Ramos (cell line): ENCODE results near the gene SLC37A2.

Experiments
- in situ Hi-C: fragments of 300-500 bp; cut with MboI; formaldehyde crosslinking; loops from one replicate; pipeline ENCODE4 v1.14.3; 2022; ENCODE audit warnings: low sequenced_read_pairs; ENCODE audit not compliant: unreplicated experiment

The SLC37A2 gene

DNA sequence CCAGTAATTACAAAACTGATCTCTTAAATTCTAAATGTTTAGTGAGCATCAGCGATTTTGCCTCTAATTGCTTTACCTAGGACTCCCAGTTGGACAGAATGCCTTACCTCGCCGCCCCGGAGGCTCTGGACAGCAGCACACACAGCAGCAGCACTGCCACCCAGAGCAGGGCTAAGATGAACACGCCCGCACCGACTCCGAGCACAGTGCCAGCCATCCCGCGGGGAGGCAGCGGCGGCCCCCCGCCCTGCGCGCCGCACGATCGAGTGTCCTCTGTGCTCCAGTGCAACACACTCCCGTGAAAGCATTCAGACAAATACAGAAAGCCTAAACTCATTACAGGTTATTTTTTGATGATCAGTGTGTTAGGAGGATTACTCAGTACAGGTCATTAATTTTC lies 38.9 kb downstream of the SLC37A2 start:
- in situ Hi-C loops = loop anchor here (25.0 kb wide), 1 partner anchor 785 kb away; the partner anchor contains the start of gene HYLS1

DNA sequence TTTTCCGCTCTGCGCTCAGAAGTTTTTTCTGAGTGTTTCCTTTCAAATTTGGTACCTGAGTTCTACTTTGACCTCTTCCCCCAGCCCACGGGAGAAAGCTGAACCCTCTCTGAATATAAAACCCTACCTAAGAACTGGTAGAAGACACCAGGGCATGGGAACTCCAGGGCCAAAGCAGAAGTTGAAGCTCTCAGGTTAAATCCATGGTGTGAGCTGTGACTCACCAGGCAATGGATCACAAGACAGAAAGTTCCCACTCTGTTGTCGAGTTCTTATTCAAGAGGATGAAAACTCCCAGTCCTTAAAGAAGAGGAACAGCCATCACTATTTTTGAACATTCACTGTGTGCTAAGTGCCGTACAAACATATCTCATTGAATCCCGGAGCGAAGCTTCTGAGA lies 39.4 kb downstream of the SLC37A2 start:
- in situ Hi-C loops = loop anchor here (25.0 kb wide), 1 partner anchor 785 kb away; the partner anchor contains the start of gene HYLS1

DNA sequence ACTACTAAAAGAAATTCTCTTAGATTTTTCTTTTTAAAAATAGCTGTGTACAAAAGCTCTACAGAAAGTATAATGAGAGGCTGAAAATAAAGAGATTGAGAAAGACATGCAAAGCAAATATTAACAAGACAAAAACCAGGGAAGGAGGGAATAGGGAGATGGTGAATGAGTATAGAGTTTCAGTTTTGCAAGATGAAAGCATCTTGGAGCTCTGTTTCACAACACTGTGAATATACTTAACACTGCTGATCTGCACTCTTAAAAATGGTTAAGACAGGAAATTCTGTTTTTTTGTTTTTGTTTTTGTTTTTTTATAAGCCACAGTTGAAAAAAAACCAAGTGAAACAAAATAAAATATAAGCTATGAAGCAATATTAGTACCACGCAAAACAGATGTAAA lies 42.8 kb downstream of the SLC37A2 start:
- in situ Hi-C loops = loop anchor here (25.0 kb wide), 1 partner anchor 781 kb away; the partner anchor contains the start of gene HYLS1

DNA sequence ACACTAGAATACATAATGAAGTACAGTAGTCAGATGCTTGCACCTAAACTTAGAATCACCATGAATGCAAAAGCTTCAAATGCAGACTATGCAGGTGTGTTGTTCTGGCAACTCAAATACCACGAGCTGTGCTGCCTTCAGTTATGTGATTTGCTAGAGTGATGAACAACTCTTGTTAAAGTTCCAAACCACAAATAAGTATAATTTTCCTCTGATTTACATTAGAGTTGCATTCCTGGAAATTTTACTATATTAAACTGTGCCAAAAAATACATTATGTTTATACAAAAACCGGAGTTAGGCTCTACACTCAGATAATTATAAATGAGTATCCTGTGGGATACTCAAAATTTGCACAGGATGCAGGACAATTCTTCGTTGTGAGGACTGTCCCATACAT lies 45.4 kb downstream of the SLC37A2 start:
- in situ Hi-C loops = loop anchor here (25.0 kb wide), 1 partner anchor 779 kb away; the partner anchor contains the start of gene HYLS1

DNA sequence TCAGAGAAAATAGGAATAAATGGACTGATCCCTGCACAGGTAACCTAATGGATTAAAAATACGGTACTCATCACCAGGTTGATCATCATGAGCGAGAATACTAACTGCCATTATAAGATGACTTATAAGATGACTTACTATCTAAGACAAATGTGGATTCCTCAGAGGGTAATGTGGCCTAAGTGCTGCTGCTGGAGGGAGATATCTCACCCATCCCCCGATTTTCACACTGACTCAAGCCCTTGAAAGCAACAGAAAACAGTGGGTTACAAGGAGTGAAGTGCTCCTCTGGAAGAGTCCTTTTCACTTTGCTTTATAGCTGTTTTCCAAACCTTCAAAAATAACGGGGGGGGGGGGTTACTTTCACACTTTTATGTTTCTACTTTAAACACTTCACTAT lies 47.4 kb downstream of the SLC37A2 start:
- in situ Hi-C loops = loop anchor here (25.0 kb wide), 1 partner anchor 777 kb away; the partner anchor contains the start of gene HYLS1

DNA sequence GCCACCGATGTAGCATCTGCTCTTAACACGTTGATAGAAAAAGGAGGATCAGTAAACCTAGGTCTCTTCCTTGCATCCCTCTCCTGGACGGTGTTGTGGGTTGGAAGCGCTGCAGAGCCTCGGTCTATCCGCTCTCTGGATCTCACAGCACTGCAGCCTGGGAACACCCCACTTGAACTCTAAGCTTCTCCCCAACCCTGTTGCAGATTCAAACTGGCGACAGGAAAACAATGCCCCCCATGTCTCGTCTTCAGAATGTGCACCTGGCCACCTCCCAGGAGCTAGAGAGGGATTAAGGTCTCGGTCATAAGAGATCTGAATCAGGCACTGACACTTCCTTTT lies 47.9 kb downstream of the SLC37A2 start:
- in situ Hi-C loops = loop anchor here (25.0 kb wide), 1 partner anchor 776 kb away; the partner anchor contains the start of gene HYLS1

DNA sequence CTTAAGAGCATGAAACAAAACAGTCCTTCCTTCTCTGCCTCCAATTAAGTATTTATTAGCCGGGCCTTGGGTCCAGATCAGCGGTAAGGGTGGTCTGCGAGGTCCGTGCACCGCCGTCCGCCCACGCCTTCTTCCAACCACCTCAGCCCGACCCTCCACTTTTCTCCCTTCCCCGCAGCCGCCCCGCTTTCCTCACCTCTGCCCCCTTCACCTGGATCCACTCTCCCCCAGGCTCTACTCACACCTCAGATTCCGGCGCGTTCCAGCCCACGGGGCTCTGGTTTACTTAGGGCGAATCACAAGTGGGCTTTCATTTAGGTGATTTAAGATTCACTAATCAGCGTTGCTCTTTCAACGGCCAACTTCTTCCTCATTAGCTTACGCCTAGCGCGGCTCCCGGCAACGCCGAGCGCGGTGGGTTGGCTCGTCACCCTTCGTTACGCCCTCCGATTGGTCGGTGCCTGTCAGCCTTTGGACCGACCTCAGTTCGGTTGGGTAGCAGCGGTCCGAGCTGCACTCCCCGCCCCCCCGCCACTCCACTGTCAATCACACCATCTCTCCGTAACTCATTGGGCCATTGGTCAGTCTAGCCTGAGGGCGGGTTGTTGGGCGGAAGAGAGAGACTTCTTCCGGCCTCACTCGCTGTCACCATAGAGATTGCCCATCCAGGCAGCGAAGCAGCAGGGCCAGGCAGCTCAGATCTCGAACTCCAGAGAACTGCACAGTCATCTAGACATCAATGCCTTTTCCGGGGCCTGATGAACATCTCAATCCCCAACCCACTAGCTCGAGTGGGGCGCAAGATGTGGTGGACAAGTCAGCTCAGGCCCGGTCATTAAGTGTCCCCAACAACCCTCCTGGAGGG lies 48.5 kb downstream of the SLC37A2 start, which contains the start of gene TMEM218:
TSS of gene TMEM218 (minus strand) at position 284 of the 865 bp plus-strand sequence. CDS start 9,385 bp downstream, outside the sequence.
- in situ Hi-C loops = loop anchor here (25.0 kb wide), 1 partner anchor 776 kb away; the partner anchor contains the start of gene HYLS1

DNA sequence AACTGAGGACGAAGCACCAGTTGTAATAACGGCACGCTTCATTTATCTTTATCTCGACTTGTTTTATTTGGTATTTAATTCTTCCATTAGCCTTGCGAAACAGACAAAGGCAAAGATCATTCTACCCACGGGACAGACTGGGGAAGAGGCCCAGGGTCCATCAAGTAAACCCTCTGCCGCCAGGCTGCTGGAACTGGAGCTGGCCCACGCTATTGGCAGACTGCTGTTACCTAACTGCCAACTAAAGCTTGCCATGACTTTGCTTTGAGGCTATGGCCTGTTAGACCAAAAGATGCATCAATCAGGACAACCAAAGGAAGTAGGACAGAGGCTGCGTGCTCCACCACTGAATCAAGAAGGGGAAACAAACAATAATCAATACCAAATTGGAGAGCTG lies 49.1 kb downstream of the SLC37A2 start:
- in situ Hi-C loops = loop anchor here (25.0 kb wide), 1 partner anchor 775 kb away; the partner anchor contains the start of gene HYLS1

DNA sequence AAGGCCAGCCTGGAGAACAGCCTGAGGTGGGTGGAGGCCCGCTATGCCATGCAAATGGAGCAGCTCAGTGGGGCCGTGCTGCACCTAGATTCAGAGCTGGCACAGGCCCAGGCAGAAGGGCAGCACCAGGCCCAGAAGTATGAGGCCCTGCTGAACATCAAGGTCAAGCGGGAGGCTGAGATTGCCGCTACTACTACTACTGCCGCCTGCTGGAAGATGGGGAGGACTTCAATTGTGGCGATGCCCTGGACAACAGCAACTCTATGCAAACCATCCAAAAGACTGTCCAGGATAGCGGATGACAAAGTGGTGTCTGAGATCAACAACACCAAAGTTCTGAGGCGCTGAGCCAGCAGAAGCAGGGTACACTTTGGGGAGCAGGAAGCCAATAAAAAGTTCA lies 51.4 kb downstream of the SLC37A2 start:
- in situ Hi-C loops = loop anchor here (25.0 kb wide), 1 partner anchor 773 kb away; the partner anchor contains the start of gene HYLS1

DNA sequence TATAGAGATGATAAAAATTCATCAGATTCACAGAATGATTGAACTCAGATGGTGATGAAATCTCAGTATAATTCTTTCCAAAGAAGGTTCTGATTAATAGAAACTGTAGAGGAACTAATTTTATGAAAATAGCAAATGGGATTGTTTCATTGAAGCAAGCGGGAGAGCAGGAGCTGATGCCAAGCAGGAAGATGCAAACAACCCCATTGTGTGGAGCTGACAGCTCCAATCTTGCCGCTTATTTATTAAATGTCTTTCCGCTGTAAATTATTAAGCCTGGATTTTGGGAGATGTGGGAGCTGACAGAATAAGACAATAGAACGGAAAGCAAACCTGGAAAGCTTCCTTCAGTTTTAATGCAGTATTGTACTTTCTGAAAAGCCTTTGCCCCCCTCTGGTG lies 54.3 kb downstream of the SLC37A2 start:
- in situ Hi-C loops = loop anchor here (25.0 kb wide), 1 partner anchor 770 kb away; the partner anchor contains the start of gene HYLS1

DNA sequence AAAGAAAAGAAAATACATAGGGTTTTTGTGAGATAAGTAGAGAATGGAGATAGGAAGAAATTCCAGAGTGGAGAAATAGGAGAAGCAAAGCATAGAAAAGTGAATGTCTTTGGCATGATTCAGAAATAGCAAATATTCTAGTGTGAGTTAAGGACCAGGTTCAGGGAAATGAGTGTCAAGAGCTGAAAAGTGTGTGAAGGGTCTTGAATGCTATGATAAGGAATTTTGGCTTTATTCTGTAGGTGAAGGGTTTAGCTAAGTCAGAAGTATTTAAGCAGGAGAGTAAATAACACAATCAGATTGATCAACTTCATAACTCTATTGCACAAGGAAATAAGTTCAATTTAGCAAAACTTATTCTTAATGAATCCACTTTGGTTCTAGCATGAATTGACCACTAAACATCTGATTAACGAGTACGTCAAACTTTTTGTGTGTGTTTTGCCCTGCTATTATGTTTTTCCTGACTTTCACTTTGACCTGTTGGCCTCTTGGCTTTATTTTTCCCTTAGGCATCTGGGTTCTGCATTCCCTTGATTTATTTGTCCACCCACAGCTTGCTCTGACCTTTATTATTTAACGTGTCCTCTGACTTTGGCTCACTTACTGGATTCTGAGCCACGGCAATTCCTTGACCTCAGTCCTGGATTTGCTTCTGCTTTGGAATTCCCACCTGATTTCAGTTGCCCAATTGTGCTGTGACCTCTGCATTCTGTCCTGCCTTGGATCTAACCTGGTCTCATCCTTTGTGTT lies 60.3 kb downstream of the SLC37A2 start:
- in situ Hi-C loops = loop anchor here (25.0 kb wide), 1 partner anchor 764 kb away; the partner anchor contains the start of gene HYLS1

DNA sequence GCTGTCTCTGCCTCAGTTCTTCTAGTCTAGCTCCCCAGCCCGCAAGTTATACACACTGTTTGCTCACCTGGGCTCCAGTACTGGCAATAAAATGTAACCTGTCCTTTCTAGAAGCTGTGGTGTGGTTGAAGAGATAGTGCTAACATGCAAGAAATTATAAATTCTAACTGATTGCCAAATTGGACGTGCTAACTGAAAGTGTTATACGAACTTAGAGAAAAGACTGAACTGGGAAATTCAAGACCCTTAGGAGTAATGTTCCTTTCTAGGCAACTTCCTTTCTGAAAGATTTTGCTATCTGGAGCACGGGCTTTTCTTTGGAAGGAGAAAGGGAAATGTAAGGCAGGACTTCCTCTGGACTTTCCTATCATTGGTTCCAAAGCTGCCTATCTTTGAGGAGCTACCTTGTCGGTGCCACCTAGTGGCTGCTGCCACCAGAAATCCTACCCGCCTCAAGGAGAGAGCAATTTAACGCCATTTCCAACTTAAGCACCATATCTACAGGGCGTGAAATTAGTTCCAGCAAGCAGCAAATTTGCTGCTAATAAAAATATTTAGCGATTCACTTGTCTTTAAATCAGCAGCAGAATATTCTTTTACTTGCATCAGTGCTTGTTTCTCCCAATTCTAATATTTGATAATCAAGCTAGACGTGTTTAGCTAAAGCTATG lies 61.0 kb downstream of the SLC37A2 start:
- in situ Hi-C loops = loop anchor here (25.0 kb wide), 1 partner anchor 763 kb away; the partner anchor contains the start of gene HYLS1

DNA sequence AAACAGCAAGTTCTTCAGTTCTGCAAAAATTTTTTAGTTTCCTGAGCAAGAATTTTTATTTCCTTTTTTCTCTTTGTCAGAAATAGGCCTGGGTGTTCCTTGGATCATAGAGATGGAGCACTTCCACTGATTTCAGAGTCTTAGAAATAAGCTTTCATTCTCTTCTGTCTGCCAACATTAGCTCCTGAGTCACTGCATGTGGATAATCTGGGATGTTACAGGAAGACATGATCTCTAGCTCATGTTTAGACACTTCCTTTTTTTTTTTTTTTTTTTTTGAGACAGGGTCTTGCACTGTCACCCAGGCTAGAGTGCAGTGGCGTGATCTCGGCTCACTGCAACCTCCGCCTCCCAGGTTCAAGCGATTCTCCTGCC lies 61.5 kb downstream of the SLC37A2 start:
- in situ Hi-C loops = loop anchor here (25.0 kb wide), 1 partner anchor 763 kb away; the partner anchor contains the start of gene HYLS1

DNA sequence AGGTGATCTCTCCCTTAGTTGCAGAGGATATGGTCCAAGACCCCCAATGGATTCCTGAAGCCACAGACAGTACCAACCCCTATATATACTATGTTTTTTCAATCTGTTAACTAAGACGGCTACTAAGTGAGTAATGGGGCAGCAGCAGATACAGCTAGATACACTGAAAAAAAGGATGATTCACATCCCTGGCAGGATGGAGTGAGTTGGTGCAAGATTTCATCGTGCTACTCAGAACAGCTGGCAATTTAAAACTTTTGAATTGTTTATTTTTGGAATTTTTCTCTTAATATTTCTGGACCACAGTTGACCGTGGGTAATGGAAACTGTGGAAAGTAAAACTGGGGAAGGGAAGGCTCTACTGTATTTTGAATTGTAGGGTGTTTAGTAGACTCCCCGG lies 65.3 kb downstream of the SLC37A2 start:
- in situ Hi-C loops = no loop called here

DNA sequence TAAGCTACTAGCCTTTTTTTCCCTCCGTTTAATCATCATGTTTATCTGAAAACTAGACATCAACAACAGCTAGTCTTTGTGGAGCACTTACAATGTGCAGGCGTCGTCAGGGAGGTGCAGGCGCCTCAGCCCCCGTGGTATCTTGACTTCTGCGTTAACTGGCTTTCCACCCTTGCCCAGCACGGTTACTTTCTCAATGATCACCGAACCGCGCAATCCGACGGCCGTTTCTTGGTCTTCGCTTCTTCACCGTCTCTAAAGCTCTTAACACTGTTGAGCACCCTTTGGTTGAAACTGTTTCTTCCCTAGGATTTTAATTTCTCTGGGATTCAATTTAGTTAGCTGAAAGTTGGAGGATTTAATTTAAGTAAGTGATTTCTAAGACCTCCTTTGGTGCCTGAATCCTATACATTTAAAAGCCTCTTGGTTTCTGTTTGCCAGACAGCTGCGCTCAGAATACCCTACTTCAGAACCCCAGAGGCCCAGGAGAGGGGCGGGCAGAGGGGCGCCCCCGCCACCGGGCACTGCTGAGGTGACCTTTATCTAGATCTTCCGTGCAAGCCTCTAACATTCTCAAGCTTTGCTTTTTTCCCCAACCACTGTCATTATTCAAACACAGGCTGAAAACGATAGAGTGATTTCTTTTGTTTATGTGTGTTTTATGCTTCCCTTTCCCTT lies 66.3 kb downstream of the SLC37A2 start:
- in situ Hi-C loops = no loop called here

DNA sequence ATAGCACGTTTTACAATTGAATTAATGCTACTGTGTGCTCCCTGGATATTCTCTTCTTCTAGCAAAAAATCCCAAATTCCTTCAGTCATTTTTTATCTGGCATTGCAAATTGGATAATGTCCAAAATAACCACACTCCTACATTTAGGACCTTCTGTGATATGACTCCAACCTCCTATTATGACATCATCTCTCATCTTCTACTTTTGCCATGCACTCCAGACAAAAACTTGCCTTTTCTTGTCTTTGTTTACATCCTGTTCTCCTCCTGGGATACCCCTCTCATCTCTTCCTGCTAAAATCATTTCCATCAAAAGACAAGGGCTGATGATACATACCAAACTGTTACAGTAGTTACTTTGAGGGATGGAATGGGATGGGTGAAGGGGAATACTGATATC lies 69.0 kb downstream of the SLC37A2 start:
- in situ Hi-C loops = no loop called here

DNA sequence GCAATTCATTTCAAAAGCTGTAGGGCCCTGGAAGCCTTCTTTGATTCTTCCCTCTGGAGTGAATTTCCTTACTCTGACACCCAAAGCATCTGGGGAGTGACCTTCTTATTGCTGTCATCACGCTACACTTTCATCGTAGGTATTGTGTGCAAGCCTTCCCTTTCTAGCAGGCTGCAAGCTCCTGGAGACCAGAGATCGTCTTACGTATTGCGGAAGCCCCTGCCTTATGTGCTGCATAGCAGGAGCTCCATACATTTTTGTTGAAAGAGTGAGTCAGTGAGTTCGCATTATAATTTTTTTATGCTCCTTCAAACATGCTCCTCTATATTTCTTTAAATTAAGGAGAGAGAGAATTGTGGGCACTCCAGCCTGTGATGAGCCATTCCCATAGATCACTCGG lies 69.5 kb downstream of the SLC37A2 start:
- in situ Hi-C loops = no loop called here

DNA sequence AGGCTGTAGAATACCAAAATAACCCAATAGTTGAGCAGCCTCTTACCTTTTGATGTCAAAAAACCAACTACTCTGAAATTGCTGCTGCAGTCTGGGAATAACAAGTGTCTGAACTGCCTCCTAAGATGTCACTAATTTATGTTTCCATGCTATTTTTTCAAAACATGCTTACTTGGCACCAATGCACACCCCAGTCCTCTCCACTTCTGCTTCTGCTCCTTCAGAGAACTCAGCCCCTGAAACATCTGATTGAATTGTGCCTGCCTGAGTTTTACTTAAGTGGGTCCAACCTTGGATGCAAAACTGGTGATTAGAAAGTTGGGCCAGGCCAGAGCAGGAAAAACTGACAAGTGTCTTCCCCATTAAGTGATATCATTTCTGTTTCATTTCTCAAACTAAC lies 72.9 kb downstream of the SLC37A2 start:
- in situ Hi-C loops = no loop called here

DNA sequence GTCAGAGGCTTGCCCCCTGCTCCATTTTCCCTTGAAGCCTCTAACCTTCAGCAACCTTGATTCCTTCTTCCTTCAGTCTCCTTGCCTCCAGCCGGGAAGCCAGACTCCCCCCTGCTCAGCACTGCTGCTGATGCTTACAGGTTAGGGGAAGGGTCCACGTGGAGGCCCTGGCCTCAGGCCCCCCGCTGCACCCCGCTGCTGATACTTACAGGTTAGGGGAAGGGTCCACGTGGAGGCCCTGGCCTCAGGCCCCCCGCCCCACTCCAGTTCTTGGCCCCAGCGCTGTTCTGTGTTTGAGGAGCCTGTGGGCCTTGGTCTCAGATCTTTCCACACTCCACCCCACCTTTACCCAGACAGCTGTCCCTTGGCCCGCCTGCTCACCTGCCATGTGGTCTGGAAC lies 75.9 kb downstream of the SLC37A2 start:
- in situ Hi-C loops = no loop called here
